Ammon's horn (tissue), 1 donor: Measurements from ENCODE around the gene ACOT4.
"Not testable (repeated sequence)": the region's sequence is repeated elsewhere in the genome, so short reads cannot be mapped to it uniquely, and the experiment has no call there.

Experiments
- DNase-seq: peaks from one replicate; pipeline ENCODE4 v3.0.0-alpha.2; 2016; ENCODE audit warnings: low spot score

ACOT4 gene

DNA sequence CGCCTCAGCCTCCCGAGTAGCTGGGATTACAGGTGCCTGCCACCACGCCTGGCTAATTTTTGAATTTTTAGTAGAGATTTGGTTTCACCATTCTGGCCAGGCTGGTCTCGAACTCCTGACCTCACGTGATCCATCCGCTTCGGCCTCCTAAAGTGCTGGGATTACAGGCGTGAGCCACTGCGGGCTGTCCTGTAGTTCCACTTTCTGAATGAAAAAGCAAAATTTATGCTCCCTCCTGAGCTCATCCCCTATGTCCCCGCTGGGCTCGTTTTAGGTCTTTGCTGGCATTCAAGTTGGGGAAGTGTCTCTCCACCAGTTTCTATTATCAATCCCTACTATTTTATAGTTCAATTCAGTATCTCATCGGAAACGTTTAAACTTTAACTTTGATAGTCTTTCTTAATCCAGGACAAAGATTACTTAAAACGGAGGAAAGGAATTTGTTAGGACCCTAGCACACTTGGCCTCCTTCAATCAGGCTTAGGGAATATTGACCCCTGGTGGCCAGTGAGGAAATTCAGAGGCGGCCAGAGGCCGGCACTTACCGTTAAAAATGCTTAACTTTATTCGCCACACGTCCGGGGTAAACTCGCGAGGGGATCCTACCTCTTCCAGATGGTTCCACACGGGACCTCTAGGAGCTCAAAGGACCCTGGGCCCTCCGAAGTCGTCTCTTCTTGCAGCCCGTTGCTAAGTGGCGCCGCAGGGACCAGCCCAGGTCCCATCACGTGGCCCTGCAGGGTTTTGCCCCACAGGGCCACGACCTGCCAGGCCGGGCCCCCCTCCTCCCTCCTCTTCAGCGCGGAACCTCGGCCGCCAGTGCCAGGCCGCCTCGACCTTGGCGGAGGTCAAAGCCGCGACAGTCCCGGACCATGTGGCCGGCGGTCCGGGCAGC, 41.7 kb downstream of the ACOT4 start:
- peak; percentile 81 for DNase-seq

GRCh38 chr14:73634011-73634833, 42.5 kb downstream of the ACOT4 start:
- DNase-seq: peak; percentile 43

DNA sequence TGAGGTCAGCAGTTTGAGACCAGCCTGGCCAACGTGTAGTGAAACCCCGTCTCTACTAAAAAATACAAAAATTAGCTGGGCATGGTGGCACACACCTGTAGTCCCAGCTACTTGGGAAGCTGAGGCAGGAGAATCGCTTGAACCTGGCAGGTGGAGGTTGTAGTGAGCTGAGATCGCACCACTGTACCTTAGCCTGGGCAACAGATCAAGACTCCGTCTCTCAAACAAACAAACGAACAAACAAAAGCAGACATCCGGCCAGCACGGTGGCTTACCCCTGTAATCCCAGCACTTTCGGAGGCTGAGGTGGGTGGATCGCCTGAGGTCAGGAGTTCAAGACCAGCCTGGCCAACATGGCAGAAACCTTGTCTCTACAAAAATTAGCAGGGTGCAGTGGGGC, 44.7 kb downstream of the ACOT4 start:
- not testable (repeated sequence) for DNase-seq

DNA sequence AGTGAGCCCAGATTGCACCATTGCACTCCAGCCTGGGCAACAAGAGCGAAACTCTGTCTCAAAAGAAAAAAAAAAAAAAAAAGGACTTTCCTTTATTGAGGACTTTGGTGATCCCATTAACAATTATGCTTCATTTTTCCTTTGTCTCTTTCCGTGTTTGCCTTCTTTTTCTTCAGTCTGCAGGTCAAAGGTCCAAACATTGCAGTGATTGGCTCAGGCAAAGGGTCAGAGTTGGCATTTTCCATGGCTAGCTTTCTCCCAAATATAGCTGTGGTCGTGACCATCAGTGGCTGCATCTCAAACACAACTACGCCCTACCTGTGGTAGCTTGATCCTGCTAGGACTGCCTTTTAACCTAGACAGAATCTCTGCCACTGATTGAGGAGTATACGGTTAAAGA, 46.2 kb downstream of the ACOT4 start:
- DNase-seq: no peak

GRCh38 chr14:73640796-73641365, 49.2 kb downstream of the ACOT4 start:
- DNase-seq: no peak

GRCh38 chr14:73644531-73645247, 53.0 kb downstream of the ACOT4 start, which contains the start of gene DNAL1:
Gene DNAL1, plus strand, starts transcription at chr14:73644986. Its CDS starts 54 bp downstream, at chr14:73645040.
- peak; percentile 93 for DNase-seq

GRCh38 chr14:73645248-73645610, 53.6 kb downstream of the ACOT4 start:
- DNase-seq: no peak
